Thyroid gland (tissue), 4 donors: ENCODE results near the gene ZNF205. TPM values are rescaled to one million over a fixed set of nuclear protein-coding genes. Genes with fewer than 3 reads are reported as not detected.
A peak's percentile ranks its signal among the peaks of the same experiment; 100 is the strongest.

Experiments used
- DNase-seq, 2 donors: peaks; one replicate each; pipeline ENCODE4 v3.0.0-alpha.2; 2019
- H3K27ac ChIP-seq, 3 donors: fragments of 200-600 bp; sonication (generic); 1 replicate in 2 of 3; 2 replicates in 1 of 3; pipeline ENCODE4 v1.5.1; 2016 to 2019; ENCODE audit warnings: mild to moderate bottlenecking in 1 of 3, moderate library complexity in 1 of 3
- H3K27me3 ChIP-seq: fragments of 200-600 bp; sonication (generic); one replicate; pipeline ENCODE4 v1.5.1; 2019
- H3K36me3 ChIP-seq, 2 donors: fragments of 200-600 bp; sonication (generic); one replicate each; pipeline ENCODE4 v1.5.1; 2016 to 2019
- H3K4me1 ChIP-seq, 2 donors: fragments of 200-600 bp; sonication (generic); one replicate each; pipeline ENCODE4 v1.5.1; 2017 to 2019
- H3K4me3 ChIP-seq, 3 donors: fragments of 200-600 bp; sonication (generic); replicated peaks in 1 of 3; 1 replicate in 2 of 3; 2 replicates in 1 of 3; pipeline ENCODE4 v1.5.1; 2016; ENCODE audit warnings: mild to moderate bottlenecking in 1 of 3
- H3K9me3 ChIP-seq: fragments of 200-600 bp; sonication (generic); one replicate; pipeline ENCODE4 v1.5.1; 2017
- POLR2A ChIP-seq, 2 donors: fragments of 450-650 bp; IDR thresholded peaks; one replicate each; pipeline ENCODE4 v1.6.1; 2017; ENCODE audit warnings: antibody characterized with exemption in 2 of 2, mild to moderate bottlenecking in 2 of 2, moderate library complexity in 1 of 2
- WGBS, 2 donors: methylation state at CpG; one replicate each; pipeline ENCODE4 v1.1.5; 2017; 5-methylcytosine and 5-hydroxymethylcytosine counted together
- intact Hi-C: fragments of 100-400 bp; cut with DNase I; formaldehyde crosslinking; loops from one replicate; pipeline ENCODE4 v1.15.1; 2023
- total RNA-seq, 4 donors: library from RNA; depleted of rRNA; stranded (reverse); fragments of >200 nt; gene quantifications; one replicate each; pipeline ENCODE4 v1.2.3, GENCODE V29; 2016
- TF ChIP-seq, protein P1 (sequence below), 6 experiments: fragments of 200-600 bp in 3 of 6; fragments of 450-650 bp in 3 of 6; sonication (generic) in 3 of 6; IDR thresholded peaks; one replicate each; pipeline ENCODE4 v1.5.1; 2016 to 2019; ENCODE audit warnings: antibody characterized with exemption in 6 of 6, mild to moderate bottlenecking in 2 of 6, inconsistent platforms in 1 of 6, moderate library complexity in 1 of 6

ZNF205 gene
- total RNA-seq, 4 donors from 2014 or later, result 18.5 to 28.9 (median 19.6) TPM

DNA sequence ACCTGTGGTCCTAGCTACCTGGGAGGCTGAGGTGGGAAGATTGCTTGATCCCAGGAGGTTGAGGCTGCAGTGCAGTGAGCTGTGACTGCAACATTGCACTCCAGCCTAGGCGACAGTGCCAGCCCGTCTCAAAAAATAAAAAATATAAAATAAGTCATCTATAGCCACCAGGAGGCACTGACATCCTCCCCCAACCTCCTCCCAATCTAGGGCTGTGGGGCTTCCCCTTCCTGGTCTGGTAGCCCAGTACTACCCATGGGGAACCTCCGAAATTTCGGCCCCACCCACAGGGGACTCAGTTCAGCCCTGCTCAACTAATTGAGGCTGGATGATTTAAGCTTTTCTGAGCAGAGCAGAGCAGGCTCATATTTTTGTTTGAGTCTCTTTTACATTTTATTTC, 16.5 kb upstream of the ZNF205 start:
- H3K9me3 ChIP-seq, result no peaks in the 10 kb centered on the region
- H3K27ac ChIP-seq, result no peak overlapping the region
- DNase-seq, result no peak
- H3K4me1 ChIP-seq, result peaks cover 5 to 11% of the 10 kb centered on the region in 2 donors
- TF ChIP-seq, protein P1, sequence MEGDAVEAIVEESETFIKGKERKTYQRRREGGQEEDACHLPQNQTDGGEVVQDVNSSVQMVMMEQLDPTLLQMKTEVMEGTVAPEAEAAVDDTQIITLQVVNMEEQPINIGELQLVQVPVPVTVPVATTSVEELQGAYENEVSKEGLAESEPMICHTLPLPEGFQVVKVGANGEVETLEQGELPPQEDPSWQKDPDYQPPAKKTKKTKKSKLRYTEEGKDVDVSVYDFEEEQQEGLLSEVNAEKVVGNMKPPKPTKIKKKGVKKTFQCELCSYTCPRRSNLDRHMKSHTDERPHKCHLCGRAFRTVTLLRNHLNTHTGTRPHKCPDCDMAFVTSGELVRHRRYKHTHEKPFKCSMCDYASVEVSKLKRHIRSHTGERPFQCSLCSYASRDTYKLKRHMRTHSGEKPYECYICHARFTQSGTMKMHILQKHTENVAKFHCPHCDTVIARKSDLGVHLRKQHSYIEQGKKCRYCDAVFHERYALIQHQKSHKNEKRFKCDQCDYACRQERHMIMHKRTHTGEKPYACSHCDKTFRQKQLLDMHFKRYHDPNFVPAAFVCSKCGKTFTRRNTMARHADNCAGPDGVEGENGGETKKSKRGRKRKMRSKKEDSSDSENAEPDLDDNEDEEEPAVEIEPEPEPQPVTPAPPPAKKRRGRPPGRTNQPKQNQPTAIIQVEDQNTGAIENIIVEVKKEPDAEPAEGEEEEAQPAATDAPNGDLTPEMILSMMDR (IDR thresholded peaks at IDR 0.05), result peak in 1 of 6 experiments; percentile 8
- TF ChIP-seq POLR2A (IDR thresholded peaks at IDR 0.05), result no peak
- intact Hi-C loops, result no loop called here
- H3K4me3 ChIP-seq, result no peak overlapping the region
- no peaks in the 10 kb centered on the region for H3K27me3 ChIP-seq
- H3K36me3 ChIP-seq, result no peaks in the 10 kb centered on the region
- WGBS, 2 donors, result 30 to 42% methylated on average over 4 of the region's 4 CpGs

DNA sequence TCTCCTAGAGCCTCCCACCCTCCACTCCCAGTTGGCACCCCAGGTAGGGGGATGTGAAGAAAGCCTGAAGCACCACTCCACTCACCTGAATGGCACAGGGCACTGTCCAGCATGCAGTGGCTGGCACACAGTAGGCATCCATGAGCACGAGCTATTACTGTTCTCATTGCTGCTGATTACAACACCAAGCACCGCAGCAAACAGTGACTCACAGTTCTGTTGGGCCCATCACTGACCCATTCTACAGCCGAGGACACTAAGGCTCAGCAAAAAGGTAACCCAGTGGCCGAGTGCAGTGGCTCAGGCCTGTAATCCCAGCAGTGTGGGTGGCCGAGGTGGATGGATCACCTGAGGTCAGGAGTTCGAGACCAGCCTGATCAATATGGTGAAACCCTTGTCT, 16.0 kb upstream of the ZNF205 start:
- no peaks in the 10 kb centered on the region for H3K27me3 ChIP-seq
- TF ChIP-seq, protein P1 (IDR thresholded peaks at IDR 0.05), result no peak
- no peak for TF ChIP-seq POLR2A (IDR thresholded peaks at IDR 0.05)
- no peaks in the 10 kb centered on the region for H3K36me3 ChIP-seq
- H3K4me1 ChIP-seq, result peaks cover 5 to 14% of the 10 kb centered on the region in 2 donors
- no peaks in the 10 kb centered on the region for H3K9me3 ChIP-seq
- WGBS, 2 donors, result 85 to 90% methylated on average over 5 to 6 of the region's 6 CpGs
- no peak overlapping the region for H3K4me3 ChIP-seq
- no peak overlapping the region for H3K27ac ChIP-seq
- no peak for DNase-seq
- intact Hi-C loops, result no loop called here

DNA sequence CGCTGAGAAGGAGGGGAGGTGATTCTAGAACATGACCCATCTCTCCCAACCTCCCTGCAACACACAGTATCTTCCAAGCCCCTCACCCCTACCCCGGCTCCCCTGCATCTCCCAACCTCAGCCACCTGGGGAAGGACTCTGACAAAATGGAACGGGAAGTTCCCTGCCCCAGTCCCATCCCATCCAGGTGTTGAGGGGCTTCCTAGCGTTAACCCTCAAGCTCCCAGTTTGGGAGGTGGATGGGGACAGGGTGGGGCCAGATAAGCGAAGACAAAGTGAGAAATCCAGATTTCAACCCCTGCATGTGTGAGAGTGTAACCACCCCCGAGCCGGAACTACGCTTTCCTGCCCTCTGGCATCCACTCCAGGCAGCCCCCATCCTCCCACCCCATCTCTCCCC, 15.1 kb upstream of the ZNF205 start:
- peaks cover 5 to 14% of the 10 kb centered on the region in 2 donors for H3K4me1 ChIP-seq
- no peak overlapping the region for H3K4me3 ChIP-seq
- TF ChIP-seq, protein P1 (IDR thresholded peaks at IDR 0.05), result no peak
- TF ChIP-seq POLR2A (IDR thresholded peaks at IDR 0.05), result no peak
- no peaks in the 10 kb centered on the region for H3K27me3 ChIP-seq
- H3K27ac ChIP-seq, result no peak overlapping the region
- 40 to 46% methylated on average over 8 of the region's 8 CpGs for WGBS, 2 donors
- no peak for DNase-seq
- H3K9me3 ChIP-seq, result no peaks in the 10 kb centered on the region
- intact Hi-C loops, result no loop called here
- H3K36me3 ChIP-seq, result no peaks in the 10 kb centered on the region

DNA sequence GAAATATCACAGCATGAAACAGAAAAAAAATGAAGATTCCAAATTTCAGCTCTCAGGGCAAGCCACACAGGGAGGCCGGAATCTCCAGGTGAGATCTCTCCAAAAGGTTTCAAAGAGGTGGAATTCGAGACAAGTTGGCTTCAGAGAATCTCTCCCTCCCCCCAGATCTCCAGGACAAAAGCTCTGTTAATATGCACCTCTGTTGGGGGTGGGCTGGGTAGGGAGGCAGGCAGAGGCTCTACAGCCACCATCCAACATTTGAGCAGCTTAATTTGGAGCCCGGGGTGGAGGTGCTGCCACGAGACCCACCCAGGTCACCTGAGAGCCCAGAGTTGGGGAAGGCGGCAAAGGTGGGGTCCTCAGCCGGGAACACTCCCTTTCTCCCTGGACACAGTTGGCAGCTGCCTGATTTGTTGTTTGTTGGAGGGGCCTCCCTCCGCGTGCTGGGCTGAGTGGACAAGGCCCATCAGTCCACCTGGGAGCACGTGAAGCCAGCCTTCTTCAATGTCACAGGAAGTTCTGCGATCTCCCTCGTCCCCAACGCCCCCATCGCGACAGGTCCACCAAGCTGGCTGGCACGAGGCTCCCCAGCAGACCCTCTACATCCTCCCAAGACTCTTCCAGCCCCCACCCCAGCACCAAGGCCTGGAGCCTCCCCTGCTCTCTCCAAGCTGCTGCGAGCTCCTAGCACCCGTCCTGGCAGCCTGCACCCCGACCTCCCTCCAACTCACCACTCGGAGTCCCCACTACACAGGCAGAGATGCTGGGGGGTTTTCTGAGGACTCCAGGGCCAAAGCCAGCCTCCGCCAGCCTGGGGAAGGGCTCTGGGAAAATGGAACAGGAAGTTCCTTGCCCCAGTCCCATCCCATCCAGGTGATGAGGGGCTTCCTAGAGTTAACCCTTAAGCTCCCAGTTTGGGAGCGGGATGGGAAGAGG, 13.7 kb upstream of the ZNF205 start, which contains the start of gene ZSCAN10:
ZSCAN10 (minus strand) TSS at position 836 of the 936 bp plus-strand sequence. CDS start 6,357 bp downstream, outside the sequence.
- Histone ChIP-seq H3K9me3 (no peaks in the 10 kb centered on the region), H3K4me1 (peaks cover 5 to 14% of the 10 kb centered on the region in 2 donors), H3K27ac (no peak within 1 kb of the TSS), H3K4me3 (no peak within 1 kb of the TSS), H3K27me3 (no peaks in the 10 kb centered on the region), H3K36me3 (no peaks in the 10 kb centered on the region)
- intact Hi-C loops, result no loop called here
- no peak for TF ChIP-seq POLR2A (IDR thresholded peaks at IDR 0.05)
- TF ChIP-seq, protein P1 (IDR thresholded peaks at IDR 0.05), result no peak
- 57 to 63% methylated on average over 14 to 19 of the region's 21 CpGs for WGBS, 2 donors
- DNase-seq, result no peak

DNA sequence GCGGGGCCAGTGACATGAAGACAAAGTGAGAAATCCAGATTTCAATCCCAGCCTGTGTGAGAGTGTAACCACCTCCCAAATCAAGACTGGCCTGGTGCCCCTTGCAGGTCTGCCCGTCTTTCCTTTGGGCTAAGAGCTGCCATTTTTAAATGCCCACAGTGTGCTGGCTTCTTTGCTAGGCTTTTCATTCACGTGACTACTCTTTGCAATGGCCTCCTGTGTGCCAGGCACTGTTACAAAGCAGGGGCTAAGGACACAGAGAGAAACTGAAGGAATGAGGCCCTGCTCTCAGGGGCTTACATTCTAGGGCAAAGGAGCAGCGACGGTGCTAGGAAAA, 13.0 kb upstream of the ZNF205 start:
- WGBS, 2 donors, result 78 to 85% methylated on average over 5 of the region's 5 CpGs
- H3K9me3 ChIP-seq, result no peaks in the 10 kb centered on the region
- no peak for TF ChIP-seq POLR2A (IDR thresholded peaks at IDR 0.05)
- TF ChIP-seq, protein P1 (IDR thresholded peaks at IDR 0.05), result no peak
- no peak overlapping the region for H3K27ac ChIP-seq
- no peaks in the 10 kb centered on the region for H3K27me3 ChIP-seq
- H3K36me3 ChIP-seq, result no peaks in the 10 kb centered on the region
- DNase-seq, result no peak
- intact Hi-C loops, result no loop called here
- H3K4me1 ChIP-seq, result peaks cover 5 to 14% of the 10 kb centered on the region in 2 donors
- H3K4me3 ChIP-seq, result no peak overlapping the region
